ENCODE results near the gene NLRP13.

The NLRP13 gene

DNA sequence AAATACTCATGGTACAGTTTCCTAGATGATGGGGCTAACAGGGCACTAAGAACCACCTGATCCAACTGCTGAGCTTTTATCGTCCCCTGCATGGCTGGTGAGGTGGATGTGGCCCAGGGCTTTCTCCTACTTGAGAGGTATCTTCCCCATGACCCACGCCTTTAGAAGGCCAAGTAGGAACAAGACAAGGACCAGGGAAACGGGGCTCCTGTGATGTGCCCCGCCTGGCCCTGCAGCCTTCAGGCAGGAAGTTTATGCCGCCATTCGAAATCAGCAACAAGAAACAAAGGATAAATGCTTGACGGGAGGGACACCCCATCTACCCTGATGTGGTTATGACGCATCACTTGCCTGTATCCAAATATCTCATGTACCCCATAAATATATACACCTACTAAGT, 4.1 kb downstream of the NLRP13 start:
- TF ChIP-seq, protein P1, sequence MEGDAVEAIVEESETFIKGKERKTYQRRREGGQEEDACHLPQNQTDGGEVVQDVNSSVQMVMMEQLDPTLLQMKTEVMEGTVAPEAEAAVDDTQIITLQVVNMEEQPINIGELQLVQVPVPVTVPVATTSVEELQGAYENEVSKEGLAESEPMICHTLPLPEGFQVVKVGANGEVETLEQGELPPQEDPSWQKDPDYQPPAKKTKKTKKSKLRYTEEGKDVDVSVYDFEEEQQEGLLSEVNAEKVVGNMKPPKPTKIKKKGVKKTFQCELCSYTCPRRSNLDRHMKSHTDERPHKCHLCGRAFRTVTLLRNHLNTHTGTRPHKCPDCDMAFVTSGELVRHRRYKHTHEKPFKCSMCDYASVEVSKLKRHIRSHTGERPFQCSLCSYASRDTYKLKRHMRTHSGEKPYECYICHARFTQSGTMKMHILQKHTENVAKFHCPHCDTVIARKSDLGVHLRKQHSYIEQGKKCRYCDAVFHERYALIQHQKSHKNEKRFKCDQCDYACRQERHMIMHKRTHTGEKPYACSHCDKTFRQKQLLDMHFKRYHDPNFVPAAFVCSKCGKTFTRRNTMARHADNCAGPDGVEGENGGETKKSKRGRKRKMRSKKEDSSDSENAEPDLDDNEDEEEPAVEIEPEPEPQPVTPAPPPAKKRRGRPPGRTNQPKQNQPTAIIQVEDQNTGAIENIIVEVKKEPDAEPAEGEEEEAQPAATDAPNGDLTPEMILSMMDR (IDR thresholded peaks at IDR 0.05; ENCODE audit: insufficient read depth, low read depth, low read length, missing control alignments): no peak
- DNase-seq (ENCODE audit: low read depth): no peak
- no peak overlapping the region for H3K4me3 ChIP-seq (ENCODE audit: low read depth, low read length)

DNA sequence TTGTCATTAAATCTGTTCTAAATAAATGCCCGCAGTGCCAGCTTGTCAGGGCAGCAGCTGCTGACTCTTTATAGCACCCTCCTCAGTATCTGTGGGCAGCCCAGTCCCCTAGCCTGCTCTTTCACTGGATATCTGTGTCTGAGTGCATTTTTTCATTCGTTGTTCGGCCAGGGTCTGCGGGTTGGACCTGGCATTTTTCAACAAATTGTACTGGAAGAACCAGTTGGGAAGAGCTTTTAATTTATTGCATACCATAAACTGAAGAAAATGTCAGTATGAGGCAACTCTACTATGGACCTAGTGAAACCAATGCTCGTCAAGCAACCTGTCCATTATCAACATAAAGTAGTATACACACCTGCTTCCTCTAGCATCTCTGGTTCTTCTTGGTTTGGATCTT, 8.6 kb downstream of the NLRP13 start:
- no peak for DNase-seq (ENCODE audit: low read depth)
- TF ChIP-seq, protein P1 (IDR thresholded peaks at IDR 0.05; ENCODE audit: insufficient read depth, low read depth, low read length, missing control alignments): no peak
- H3K4me3 ChIP-seq (ENCODE audit: low read depth, low read length): no peak overlapping the region

DNA sequence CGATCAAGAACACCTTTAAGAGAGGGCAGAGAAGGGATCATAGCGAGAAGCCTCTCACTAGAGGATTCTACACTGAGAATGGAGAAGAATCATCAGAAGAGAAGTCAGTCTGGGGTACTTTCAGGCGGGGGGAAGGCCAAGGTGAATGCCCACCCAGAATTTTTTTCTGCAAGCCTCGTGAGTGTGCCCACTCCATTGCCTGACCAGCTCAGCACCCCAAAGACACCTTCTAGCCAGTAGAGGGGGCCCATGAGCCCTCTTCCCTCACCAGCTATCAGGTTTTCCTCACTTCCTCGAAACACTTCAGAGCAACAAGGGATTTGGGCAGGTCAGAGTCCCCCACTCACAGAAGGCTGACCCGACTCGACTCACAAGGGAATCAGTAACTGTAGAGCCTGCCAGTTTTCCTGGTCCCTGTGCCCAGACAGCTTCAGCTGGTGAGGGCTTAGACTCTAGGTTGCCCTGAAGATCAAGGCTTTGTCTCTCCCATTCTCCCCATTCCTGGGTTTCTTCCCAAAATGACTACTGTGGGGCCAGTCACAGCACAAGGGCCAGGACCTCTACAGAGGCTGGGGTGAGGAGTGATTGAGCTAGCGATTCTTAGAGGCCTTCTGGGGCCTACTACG, 18.4 kb downstream of the NLRP13 start:
- no peak overlapping the region for H3K4me3 ChIP-seq (ENCODE audit: low read depth, low read length)
- peak; percentile 1 for DNase-seq (ENCODE audit: low read depth)
- TF ChIP-seq, protein P1 (IDR thresholded peaks at IDR 0.05; ENCODE audit: insufficient read depth, low read depth, low read length, missing control alignments): peak; percentile 24

DNA sequence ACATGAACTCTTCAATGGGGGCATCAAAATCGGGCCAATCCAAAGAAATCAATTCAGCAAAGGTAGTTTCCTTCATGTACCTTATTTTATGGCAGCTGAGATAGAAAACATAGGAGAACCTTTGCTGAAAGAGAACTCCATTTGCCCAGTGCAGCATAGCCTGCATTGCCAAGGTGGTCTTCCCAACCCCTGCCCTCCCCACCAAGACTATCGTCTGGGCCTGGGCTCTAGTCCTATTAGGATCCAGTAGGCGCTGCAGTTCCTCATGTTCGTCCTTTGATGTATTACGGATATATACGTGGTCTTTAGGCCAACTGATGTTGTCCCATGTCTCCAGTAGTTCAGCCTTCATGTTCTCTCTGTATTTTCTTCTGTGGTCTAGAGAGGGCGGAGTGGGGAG, 19.2 kb downstream of the NLRP13 start:
- no peak for DNase-seq (ENCODE audit: low read depth)
- no peak overlapping the region for H3K4me3 ChIP-seq (ENCODE audit: low read depth, low read length)
- TF ChIP-seq, protein P1 (IDR thresholded peaks at IDR 0.05; ENCODE audit: insufficient read depth, low read depth, low read length, missing control alignments): no peak

DNA sequence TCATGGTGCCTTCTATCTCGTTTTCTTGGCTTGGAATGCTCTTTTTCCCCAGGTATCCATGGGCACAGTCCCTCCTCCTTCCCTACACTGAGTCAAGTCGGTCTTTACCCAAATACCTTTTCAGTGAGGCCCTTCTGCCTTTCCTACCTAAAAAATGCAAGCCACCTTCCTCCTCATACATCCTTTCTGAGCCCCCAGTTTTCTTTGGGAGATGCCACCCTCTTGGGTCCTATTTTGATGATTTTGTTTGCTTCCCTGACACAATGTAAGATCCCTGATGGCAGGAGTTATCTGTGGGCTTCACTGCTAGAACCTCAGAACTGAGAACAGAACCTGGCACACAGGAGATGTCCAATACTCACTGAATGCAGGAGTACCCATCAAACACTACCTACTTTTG, 22.3 kb downstream of the NLRP13 start:
- H3K4me3 ChIP-seq (ENCODE audit: low read depth, low read length): no peak overlapping the region
- no peak for DNase-seq (ENCODE audit: low read depth)
- TF ChIP-seq, protein P1 (IDR thresholded peaks at IDR 0.05; ENCODE audit: insufficient read depth, low read depth, low read length, missing control alignments): no peak

DNA sequence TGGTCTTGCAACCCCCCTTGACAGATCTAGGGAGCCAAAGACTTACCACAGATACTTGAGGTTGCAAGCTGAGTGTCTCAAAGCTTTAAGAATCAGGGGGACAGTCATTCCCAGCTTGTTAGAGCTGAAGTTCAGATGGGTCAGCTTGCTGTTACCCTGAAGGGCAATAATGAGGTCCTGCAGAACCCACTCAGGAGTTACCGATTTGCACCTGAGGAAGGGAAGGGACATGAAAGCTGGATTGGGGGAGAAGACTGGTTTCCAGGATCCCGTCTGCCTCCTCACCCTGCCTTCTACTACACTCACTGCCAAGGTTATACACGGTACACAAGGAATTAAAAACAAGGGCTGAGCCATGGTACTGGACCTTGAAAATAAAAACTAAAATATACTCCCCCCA, 24.4 kb downstream of the NLRP13 start:
- no peak for DNase-seq (ENCODE audit: low read depth)
- H3K4me3 ChIP-seq (ENCODE audit: low read depth, low read length): no peak overlapping the region
- TF ChIP-seq, protein P1 (IDR thresholded peaks at IDR 0.05; ENCODE audit: insufficient read depth, low read depth, low read length, missing control alignments): no peak

DNA sequence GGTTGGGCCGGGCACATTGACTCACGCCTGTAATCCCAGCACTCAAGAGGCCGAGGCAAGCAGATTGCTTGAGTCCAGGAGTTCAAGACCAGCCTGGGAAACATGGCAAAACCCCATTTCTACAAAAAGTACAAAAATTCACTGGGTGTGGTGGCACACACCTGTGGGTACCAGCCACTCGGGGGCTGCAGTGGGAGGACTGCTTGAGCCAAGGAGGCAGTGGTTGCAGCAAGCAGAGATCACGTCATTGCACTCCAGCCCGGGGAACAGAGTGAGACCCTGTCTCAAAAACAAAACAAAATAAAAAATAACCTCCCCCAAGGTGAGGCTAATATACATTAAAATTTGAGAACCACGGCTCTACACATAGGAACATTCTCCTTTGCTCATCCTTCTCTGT, 24.9 kb downstream of the NLRP13 start:
- H3K4me3 ChIP-seq (ENCODE audit: low read depth, low read length): no peak overlapping the region
- TF ChIP-seq, protein P1 (IDR thresholded peaks at IDR 0.05; ENCODE audit: insufficient read depth, low read depth, low read length, missing control alignments): no peak
- no peak for DNase-seq (ENCODE audit: low read depth)
